GM19455 (cell line): ENCODE data around the gene RPL41.
A peak's percentile ranks its signal among the peaks of the same experiment; 100 is the strongest.
"Not testable (repeated sequence)": the region's sequence is repeated elsewhere in the genome, so short reads cannot be mapped to it uniquely, and the experiment has no call there.

ENCODE experiments used
- ATAC-seq: cut with Tn5 transposase; IDR thresholded peaks from one replicate; pipeline ENCODE4 v1.9.1; 2021; ENCODE audit not compliant: unreplicated experiment

RPL41 gene

GRCh38 chr12:56116267-56117081 lies at the start of gene RPL41:
RPL41 (plus strand) TSS chr12:56116633.
- no peak for ATAC-seq

GRCh38 chr12:56071648-56072047 lies 44.8 kb upstream of the RPL41 start:
- no peak for ATAC-seq

- ATAC-seq, result no peak
These were observed 42.0 kb upstream of the RPL41 start for GRCh38 chr12:56074396-56074795.

GRCh38 chr12:56077966-56078365 lies 38.5 kb upstream of the RPL41 start:
- not testable (repeated sequence) for ATAC-seq

- ATAC-seq, result no peak
These were observed 38.0 kb upstream of the RPL41 start for GRCh38 chr12:56078427-56078826.

- ATAC-seq, result peak; percentile 76
These were observed 37.3 kb upstream of the RPL41 start for GRCh38 chr12:56078931-56079722.

- no peak for ATAC-seq
These were observed 36.5 kb upstream of the RPL41 start, which contains the start of gene ERBB3 for GRCh38 chr12:56079723-56080555. ERBB3 (plus strand) TSS chr12:56080165; CDS start chr12:56080301, 136 bp downstream.

- ATAC-seq, result no peak
These were observed 35.8 kb upstream of the RPL41 start for GRCh38 chr12:56080556-56081138.

GRCh38 chr12:56081393-56082347 lies 34.8 kb upstream of the RPL41 start:
- no peak for ATAC-seq

- no peak for ATAC-seq
These were observed 34.1 kb upstream of the RPL41 start for GRCh38 chr12:56082382-56082781.

- no peak for ATAC-seq
These were observed 33.5 kb upstream of the RPL41 start for GRCh38 chr12:56082967-56083366.

GRCh38 chr12:56084958-56085543 lies 31.4 kb upstream of the RPL41 start:
- no peak for ATAC-seq

GRCh38 chr12:56086096-56086495 lies 30.3 kb upstream of the RPL41 start:
- no peak for ATAC-seq

- no peak for ATAC-seq
These were observed 29.8 kb upstream of the RPL41 start for GRCh38 chr12:56086608-56087007.

GRCh38 chr12:56087220-56087619 lies 29.2 kb upstream of the RPL41 start:
- ATAC-seq, result no peak

GRCh38 chr12:56097738-56098137 lies 18.7 kb upstream of the RPL41 start:
- ATAC-seq, result no peak

- ATAC-seq, result no peak
These were observed 17.8 kb upstream of the RPL41 start for GRCh38 chr12:56098592-56098991.

GRCh38 chr12:56099787-56100186 lies 16.6 kb upstream of the RPL41 start:
- ATAC-seq, result no peak

- ATAC-seq, result no peak
These were observed 15.4 kb upstream of the RPL41 start for GRCh38 chr12:56101045-56101444.
